Kasumi-1 (cell line): ENCODE measurements around the gene BFAR.
"Not testable (repeated sequence)": the region's sequence is repeated elsewhere in the genome, so short reads cannot be mapped to it uniquely, and the experiment has no call there.

Source experiments
- DNase-seq, 2 experiments: peaks; one replicate each; lab custom pipeline; 2025; lab: John Stamatoyannopoulos, UW

BFAR gene

GRCh38 chr16:14635395-14636165 is 2.8 kb downstream of the BFAR start:
- no peak for DNase-seq

DNA sequence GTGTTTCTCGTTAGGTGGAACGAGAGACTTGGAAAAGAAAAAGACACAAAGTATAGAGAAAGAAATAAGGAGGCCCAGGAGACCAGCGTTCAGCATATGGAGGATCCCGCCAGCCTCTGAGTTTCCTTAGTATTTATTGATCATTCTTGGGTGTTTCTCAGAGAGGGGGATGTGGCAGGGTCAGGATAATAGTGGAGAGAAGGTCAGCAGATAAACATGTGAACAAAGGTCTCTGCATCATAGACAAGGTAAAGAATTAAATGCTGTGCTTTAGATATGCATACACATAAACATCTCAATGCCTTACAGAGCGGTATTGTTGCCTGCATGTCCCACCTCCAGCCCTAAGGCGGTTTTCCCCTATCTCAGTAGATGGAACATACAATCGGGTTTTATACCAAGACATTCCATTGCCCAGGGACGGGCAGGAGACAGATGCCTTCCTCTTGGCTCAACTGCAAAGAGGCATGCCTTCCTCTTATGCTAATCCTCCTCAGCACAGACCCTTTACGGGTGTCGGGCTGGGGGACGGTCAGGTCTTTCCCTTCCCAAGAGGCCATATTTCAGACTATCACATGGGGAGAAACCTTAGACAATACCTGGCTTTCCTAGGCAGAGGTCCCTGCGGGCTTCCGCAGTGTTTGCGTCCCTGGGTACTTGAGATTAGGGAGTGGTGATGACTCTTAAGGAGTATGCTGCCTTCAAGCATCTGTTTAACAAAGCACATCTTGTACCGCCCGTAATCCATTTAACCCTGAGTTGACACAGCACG is 3.6 kb downstream of the BFAR start:
- DNase-seq, result not testable (repeated sequence)

GRCh38 chr16:14636951-14637240 is 4.1 kb downstream of the BFAR start:
- DNase-seq, result not testable (repeated sequence)

DNA sequence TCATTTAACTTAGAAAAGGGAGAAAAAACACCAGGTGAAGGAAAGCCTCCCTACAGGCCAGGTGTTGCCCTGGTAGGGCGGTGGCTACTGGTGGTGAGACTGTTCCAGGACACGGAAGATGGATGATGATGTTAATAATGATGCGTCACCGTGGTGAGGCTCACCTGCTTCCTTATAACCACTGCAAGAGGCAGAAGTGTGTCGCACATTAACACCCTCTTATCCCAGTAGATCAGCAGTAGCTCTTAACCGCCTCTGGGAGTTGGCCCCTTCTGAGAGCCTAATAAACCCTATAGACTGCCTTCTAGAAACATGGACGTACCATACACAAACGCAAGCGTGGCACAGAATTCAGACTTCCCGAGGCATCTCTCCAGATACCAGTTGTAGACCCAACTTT is 7.8 kb downstream of the BFAR start:
- DNase-seq, result no peak

DNA sequence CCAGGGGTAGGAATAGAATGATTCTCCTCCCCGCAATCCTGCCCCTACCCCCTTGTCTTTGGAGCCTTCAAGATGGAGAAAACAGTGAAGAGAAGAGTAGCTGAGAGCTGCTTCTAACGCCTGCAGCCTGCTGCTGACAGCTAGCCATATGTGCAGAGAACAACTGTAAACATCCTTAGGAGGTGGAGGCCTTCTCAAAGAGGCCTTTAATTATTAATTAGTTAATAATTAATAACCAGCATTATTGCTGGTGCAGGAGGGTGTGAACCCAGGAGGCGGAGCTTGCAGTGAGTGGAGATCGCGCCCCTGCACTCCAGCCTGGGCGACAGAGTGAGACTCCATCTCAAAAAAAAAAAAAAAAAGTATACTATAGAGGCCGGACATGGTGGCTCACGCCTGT is 8.5 kb downstream of the BFAR start:
- no peak for DNase-seq

- no peak for DNase-seq
Measured at GRCh38 chr16:14641926-14642325, 9.2 kb downstream of the BFAR start.

DNA sequence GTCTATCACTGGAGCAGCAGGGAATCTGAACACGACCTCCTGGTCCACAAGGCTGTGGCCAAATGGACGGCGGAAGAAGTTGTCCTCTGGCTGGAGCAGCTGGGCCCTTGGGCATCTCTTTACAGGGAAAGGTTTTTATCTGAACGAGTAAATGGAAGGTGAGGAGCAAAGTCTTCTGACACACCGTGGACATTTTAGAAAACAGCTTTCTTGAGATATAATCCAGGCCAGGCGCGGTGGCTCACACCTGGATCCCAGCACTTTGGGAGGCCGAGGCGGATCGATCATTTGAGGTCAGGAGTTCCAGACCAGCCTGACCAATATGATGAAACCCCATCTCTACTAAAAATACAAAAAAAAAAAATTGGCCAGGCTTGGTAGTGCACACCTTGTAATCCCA is 17.1 kb downstream of the BFAR start:
- DNase-seq, result no peak

- no peak for DNase-seq
Measured at GRCh38 chr16:14650629-14651028, 17.9 kb downstream of the BFAR start.

- DNase-seq, result no peak
Measured at GRCh38 chr16:14652726-14653125, 20.0 kb downstream of the BFAR start.

DNA sequence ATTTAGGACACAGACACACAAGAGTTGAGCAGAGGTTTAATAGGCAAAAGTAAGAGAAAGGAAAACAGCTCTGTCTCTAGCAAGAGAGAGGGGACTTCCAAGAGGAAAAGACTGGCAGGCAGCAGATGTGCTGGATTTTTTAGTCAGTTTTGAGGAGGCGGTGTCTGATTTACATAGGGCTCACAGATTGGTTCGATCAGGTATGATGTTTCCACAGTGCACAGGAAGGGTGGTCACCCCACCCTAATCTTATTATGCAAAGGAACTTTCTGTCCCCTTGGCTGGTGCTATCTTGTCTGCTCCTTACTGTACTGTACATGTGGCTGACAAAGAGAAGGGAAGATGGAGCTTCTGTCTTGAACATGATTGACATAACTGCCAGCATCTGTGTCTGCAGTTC is 25.3 kb downstream of the BFAR start:
- DNase-seq, result no peak

- DNase-seq, result no peak
Measured at GRCh38 chr16:14667347-14668266, 34.9 kb downstream of the BFAR start.

DNA sequence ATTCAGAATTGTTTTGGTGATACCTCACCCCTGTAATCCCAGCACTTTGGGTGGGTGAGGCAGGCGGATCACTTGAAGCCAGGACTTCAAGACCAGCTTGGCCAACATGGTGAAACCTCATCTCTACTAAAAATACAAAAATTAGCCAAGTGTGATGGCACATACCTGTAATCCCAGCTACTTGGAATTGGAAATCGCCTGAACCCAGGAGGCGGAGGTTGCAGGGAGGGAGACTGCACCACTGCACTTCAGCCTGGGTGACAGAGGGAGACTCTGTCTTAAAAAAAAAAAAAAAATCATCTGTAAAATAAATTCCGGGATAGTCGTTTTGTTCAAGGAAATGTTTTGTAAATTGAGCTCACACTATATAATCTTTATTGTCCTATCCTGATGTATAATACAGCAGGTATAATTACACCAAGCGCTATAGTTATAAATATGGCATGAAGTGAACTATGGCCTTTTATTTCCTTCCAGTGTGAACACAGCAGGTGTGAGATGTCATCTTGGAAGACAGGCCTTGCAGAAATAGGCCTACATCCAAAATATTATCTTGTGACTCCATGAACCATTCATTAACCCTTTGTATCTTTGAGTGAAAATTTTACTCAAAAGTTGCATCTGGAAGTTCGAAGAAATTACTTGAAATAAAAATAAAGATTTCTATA is 35.9 kb downstream of the BFAR start:
- DNase-seq, result no peak

- DNase-seq, result no peak
Measured at GRCh38 chr16:14669776-14670175, 37.0 kb downstream of the BFAR start.

DNA sequence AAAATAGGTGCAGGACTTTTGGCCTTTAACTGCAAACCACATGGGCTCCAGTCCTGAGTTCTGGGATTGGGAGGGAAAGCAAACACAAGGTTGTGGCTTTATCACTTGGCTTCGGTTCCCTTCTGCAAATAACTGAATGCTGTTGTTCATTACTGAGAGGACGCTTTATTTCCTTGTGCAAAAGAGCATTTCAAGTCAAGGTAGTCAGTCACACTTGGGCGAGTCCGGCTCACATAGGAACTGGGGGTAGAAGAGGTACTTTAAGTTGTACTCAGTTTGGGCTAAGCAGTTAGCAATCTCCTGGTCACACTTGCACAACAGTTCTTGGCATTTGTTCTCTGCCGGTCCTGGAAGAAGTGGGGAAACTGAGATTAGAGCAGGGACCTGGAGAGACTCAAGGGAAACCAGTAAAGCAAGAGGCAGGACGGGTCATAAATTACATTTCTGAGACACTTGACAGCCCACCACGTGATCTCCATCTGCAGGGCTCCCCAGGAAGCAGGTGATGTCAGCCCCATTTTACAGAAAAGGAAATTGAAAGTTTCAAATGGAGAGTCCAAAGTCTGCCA is 39.7 kb downstream of the BFAR start:
- no peak for DNase-seq

GRCh38 chr16:14676633-14677032 is 43.9 kb downstream of the BFAR start:
- DNase-seq, result no peak

- DNase-seq, result no peak
Measured at GRCh38 chr16:14677627-14678026, 44.9 kb downstream of the BFAR start.

GRCh38 chr16:14678748-14679497 is 46.2 kb downstream of the BFAR start:
- DNase-seq, result no peak

DNA sequence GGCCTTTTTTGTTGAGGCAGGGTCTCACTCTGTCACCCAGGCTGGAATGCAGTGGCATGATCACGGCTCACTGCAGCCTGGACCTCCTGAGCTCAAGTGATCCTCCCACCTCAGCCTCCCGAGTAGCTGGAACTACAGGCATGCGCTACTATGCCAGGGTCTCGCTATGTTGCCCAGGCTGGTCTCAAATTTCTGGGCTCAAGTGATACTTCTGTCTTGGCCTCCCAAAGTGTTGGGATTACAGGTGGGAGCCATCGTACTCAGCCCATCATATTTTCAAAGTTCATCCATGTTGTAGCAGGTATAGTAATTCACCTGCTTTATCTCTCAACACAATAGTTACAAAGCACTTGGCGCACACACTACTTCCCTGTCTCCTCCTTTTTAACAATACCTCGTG is 47.6 kb downstream of the BFAR start:
- not testable (repeated sequence) for DNase-seq

DNA sequence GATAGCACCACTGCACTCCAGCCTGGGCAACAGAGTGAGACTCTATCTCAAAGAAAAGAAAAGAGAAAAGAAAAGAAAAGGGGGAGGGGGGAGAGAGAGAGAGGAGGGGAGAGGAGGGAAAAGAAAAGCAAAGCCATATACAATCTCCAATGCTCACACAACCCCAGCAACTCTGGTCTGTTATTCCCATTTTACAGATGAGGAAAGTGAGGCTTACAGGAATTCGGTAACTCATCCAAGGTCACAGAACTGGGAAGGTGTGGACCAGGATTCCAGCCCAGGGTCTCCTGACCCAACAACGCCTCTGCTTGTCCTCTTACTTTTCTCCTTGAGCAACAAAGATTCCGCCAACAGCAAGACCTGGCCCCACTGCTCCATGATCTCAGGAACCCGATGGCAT is 48.4 kb downstream of the BFAR start:
- no peak for DNase-seq

DNA sequence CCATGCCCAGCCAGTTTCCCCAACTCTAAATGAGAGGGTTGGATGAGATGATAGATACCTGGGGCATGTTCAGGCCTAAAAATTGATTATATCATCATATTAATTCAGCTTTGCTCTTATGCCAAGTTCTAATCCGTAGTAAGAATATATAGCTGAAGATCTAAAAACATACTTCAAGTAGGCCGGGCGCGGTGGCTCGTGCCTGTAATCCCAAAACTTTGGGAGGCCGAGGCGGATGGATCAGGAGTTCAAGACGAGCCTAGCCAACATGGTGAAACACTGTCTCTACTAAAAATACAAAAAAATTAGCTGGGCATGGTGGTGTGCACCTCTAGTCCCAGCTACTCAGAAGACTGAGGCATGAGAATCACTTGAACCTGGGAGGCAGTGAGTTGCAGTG is 49.4 kb downstream of the BFAR start:
- DNase-seq, result no peak
